Measurements from ENCODE around the gene SORCS3. TPM values are rescaled to one million over a fixed set of nuclear protein-coding genes. Genes with fewer than 3 reads are reported as not detected.
A peak's percentile ranks its signal among the peaks of the same experiment; 100 is the strongest.

Gene SORCS3
- total RNA-seq, 1 experiment from 2014 or later = not detected

- intact Hi-C loops (cut with micrococcal nuclease) = no loop called here
- Mint-ChIP-seq H3K36me3 (ENCODE audit: insufficient read depth, unreplicated experiment) (no peaks in the 10 kb centered on the region), H3K27ac (ENCODE audit: low read depth, unreplicated experiment) (no peak overlapping the region), H3K4me3 (ENCODE audit: unreplicated experiment) (no peak overlapping the region), H3K27me3 (ENCODE audit: insufficient read depth, unreplicated experiment) (no peaks in the 10 kb centered on the region), H3K9me3 (ENCODE audit: unreplicated experiment) (peaks cover 15% of the 10 kb centered on the region), H3K4me1 (ENCODE audit: insufficient read depth, unreplicated experiment) (no peaks in the 10 kb centered on the region)
- BruUV-seq (replicated peaks) = no TSS peak
- ChIA-PET CTCF (no interaction called here), POLR2A (no interaction called here)
- peak; percentile 54 for DNase-seq (ENCODE audit: unreplicated experiment)
- no peak for TF ChIP-seq CTCF (IDR thresholded peaks at IDR 0.05; ENCODE audit: unreplicated experiment)
Measured at GRCh38 chr10:105148921-105149320, 507.8 kb downstream of the SORCS3 start.

- peak; percentile 52 for DNase-seq (ENCODE audit: unreplicated experiment)
- Mint-ChIP-seq H3K4me3 (ENCODE audit: unreplicated experiment) (no peak overlapping the region), H3K27ac (ENCODE audit: low read depth, unreplicated experiment) (no peak overlapping the region), H3K9me3 (ENCODE audit: unreplicated experiment) (peaks cover 15% of the 10 kb centered on the region), H3K4me1 (ENCODE audit: insufficient read depth, unreplicated experiment) (no peaks in the 10 kb centered on the region), H3K27me3 (ENCODE audit: insufficient read depth, unreplicated experiment) (no peaks in the 10 kb centered on the region), H3K36me3 (ENCODE audit: insufficient read depth, unreplicated experiment) (no peaks in the 10 kb centered on the region)
- TF ChIP-seq CTCF (IDR thresholded peaks at IDR 0.05; ENCODE audit: unreplicated experiment) = no peak
- POLR2A ChIA-PET = no interaction called here
- no TSS peak for BruUV-seq (replicated peaks)
- intact Hi-C loops (cut with micrococcal nuclease) = no loop called here
- CTCF ChIA-PET = interaction anchor here (1.2 kb wide), 1 partner anchor 40 kb away, joined by 5 read pairs; no protein-coding TSS in a partner anchor
Measured at GRCh38 chr10:105149371-105149891, 508.3 kb downstream of the SORCS3 start.

GRCh38 chr10:105150259-105150880, 509.3 kb downstream of the SORCS3 start:
- no peak for TF ChIP-seq CTCF (IDR thresholded peaks at IDR 0.05; ENCODE audit: unreplicated experiment)
- H3K9me3 Mint-ChIP-seq (ENCODE audit: unreplicated experiment) = peaks cover 15% of the 10 kb centered on the region
- ChIA-PET CTCF (interaction anchor here (0.6 to 1.2 kb wide), 2 partner anchors 39 to 910 kb away, joined by 3 to 5 read pairs; no protein-coding TSS in a partner anchor), POLR2A (no interaction called here)
- no peaks in the 10 kb centered on the region for H3K36me3 Mint-ChIP-seq (ENCODE audit: insufficient read depth, unreplicated experiment)
- no peaks in the 10 kb centered on the region for H3K4me1 Mint-ChIP-seq (ENCODE audit: insufficient read depth, unreplicated experiment)
- intact Hi-C loops (cut with micrococcal nuclease) = no loop called here
- no TSS peak for BruUV-seq (replicated peaks)
- no peaks in the 10 kb centered on the region for H3K27me3 Mint-ChIP-seq (ENCODE audit: insufficient read depth, unreplicated experiment)
- no peak for DNase-seq (ENCODE audit: unreplicated experiment)
- H3K4me3 Mint-ChIP-seq (ENCODE audit: unreplicated experiment) = no peak overlapping the region
- no peak overlapping the region for H3K27ac Mint-ChIP-seq (ENCODE audit: low read depth, unreplicated experiment)

- Mint-ChIP-seq H3K9me3 (ENCODE audit: unreplicated experiment) (peaks cover 15% of the 10 kb centered on the region), H3K27me3 (ENCODE audit: insufficient read depth, unreplicated experiment) (no peaks in the 10 kb centered on the region), H3K4me1 (ENCODE audit: insufficient read depth, unreplicated experiment) (no peaks in the 10 kb centered on the region), H3K27ac (ENCODE audit: low read depth, unreplicated experiment) (no peak overlapping the region), H3K36me3 (ENCODE audit: insufficient read depth, unreplicated experiment) (no peaks in the 10 kb centered on the region), H3K4me3 (ENCODE audit: unreplicated experiment) (no peak overlapping the region)
- no peak for DNase-seq (ENCODE audit: unreplicated experiment)
- BruUV-seq (replicated peaks) = no TSS peak
- no peak for TF ChIP-seq CTCF (IDR thresholded peaks at IDR 0.05; ENCODE audit: unreplicated experiment)
- CTCF ChIA-PET = no interaction called here
- intact Hi-C loops (cut with micrococcal nuclease) = no loop called here
- POLR2A ChIA-PET = no interaction called here
Measured at GRCh38 chr10:105154736-105155135, 513.6 kb downstream of the SORCS3 start.
